Motor neuron (in vitro differentiated cells): Measurements from ENCODE around the gene C9orf152. TPM values are rescaled to one million over a fixed set of nuclear protein-coding genes. Genes with fewer than 3 reads are reported as not detected.

Source experiments
- total RNA-seq, 8 experiments: library from RNA; unstranded; fragments of 300-600 nt; gene quantifications; 2 replicates each; pipeline versions ENCODE4 v1.2.3 to v1.2.4, GENCODE V29; 2022

The C9orf152 gene
- total RNA-seq, 8 experiments from 2014 or later, result 0.18 to 1.9 (median 0.73) TPM; not detected in 2

Other genes with a start within 250 kb of the C9orf152 start
- gene TXN, start 48.3 kb upstream of the C9orf152 start, total RNA-seq, result 100 to 1,000 TPM; 153 to 778 (median 216) TPM
- under 1 TPM in 2 of 8 experiments, not detected in 6; 0.38 to 0.47 TPM for gene TXNDC8, start 129.7 kb upstream of the C9orf152 start, total RNA-seq